ENCODE measurements around the gene TRPM6. TPM values are rescaled to one million over a fixed set of nuclear protein-coding genes. Genes with fewer than 3 reads are reported as not detected.
"Not testable (repeated sequence)": the region's sequence is repeated elsewhere in the genome, so short reads cannot be mapped to it uniquely, and the experiment has no call there.

The TRPM6 gene
- total RNA-seq, 3 donors from 2014 or later, result 39.3 to 125 (median 45.9) TPM

- no peaks in the 10 kb centered on the region for H3K9me3 ChIP-seq
- H3K4me3 ChIP-seq, result no peak overlapping the region
- ATAC-seq (no peak), DNase-seq (no peak)
- no peaks in the 10 kb centered on the region for H3K36me3 ChIP-seq (ENCODE audit: low read depth)
- H3K4me1 ChIP-seq (ENCODE audit: low read depth), result peaks cover 3% of the 10 kb centered on the region
- TF ChIP-seq CTCF (IDR thresholded peaks at IDR 0.05), result no peak
- intact Hi-C loops (cut with DNase I, micrococcal nuclease), result no loop called here
Measured at GRCh38 chr9:74855072-74855471, 32.6 kb downstream of the TRPM6 start.

GRCh38 chr9:74853024-74853423 is 34.7 kb downstream of the TRPM6 start:
- H3K4me1 ChIP-seq (ENCODE audit: low read depth); DNase-seq; H3K9me3 ChIP-seq; H3K4me3 ChIP-seq; ATAC-seq; H3K36me3 ChIP-seq (ENCODE audit: low read depth); intact Hi-C loops (cut with DNase I, micrococcal nuclease): not testable (repeated sequence)

DNA sequence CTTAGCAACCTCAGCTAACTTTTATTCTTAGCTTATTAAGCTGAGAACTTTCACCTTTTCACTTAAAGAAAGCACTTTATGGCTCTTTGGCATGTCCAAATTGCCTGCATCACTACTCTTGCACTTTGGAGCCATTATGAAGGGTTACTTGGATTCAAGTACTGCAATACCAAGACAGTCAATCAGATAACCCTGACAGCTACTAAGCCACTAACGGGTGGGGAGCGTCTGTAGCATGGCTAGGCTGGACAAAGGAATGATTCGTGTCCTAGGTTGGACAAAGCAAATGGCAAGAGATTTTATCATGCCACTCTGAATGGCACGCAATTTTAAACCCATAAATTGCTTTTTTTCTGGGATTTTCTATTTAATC is 39.6 kb downstream of the TRPM6 start:
- intact Hi-C loops (cut with DNase I, micrococcal nuclease), result no loop called here
- Histone ChIP-seq H3K4me3 (no peak overlapping the region), H3K9me3 (no peaks in the 10 kb centered on the region), H3K36me3 (ENCODE audit: low read depth) (no peaks in the 10 kb centered on the region), H3K4me1 (ENCODE audit: low read depth) (no peaks in the 10 kb centered on the region)
- no peak for TF ChIP-seq CTCF (IDR thresholded peaks at IDR 0.05)
- peak in 1 of 3 donors; percentile 64 for DNase-seq
- ATAC-seq, result peak; percentile 99

- intact Hi-C loops (cut with DNase I, micrococcal nuclease), result no loop called here
- ATAC-seq, result no peak
- no peak for TF ChIP-seq CTCF (IDR thresholded peaks at IDR 0.05)
- Histone ChIP-seq H3K4me3 (no peak overlapping the region), H3K36me3 (ENCODE audit: low read depth) (no peaks in the 10 kb centered on the region), H3K9me3 (no peaks in the 10 kb centered on the region), H3K4me1 (ENCODE audit: low read depth) (no peaks in the 10 kb centered on the region)
- no peak for DNase-seq
Measured at GRCh38 chr9:74847478-74848152, 40.1 kb downstream of the TRPM6 start.

DNA sequence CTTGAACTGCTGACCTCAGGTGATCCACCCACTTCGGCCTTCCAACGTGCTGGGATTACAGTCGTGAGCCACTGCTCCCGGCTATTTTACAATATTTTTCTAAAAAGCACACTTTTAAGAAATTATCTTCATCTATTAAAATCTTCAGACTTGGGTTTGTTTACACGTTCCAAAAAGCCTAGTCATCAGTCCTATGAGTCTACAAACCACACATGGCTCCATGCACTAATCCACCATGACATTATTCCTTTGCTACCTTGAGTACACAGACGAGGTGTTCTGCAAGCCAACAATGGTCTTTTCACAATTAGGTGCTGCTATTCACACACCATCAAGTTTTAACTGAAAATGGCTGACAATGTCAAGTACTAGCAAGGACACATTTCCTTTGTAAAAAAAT is 41.0 kb downstream of the TRPM6 start:
- no peak for TF ChIP-seq CTCF (IDR thresholded peaks at IDR 0.05)
- DNase-seq (no peak), ATAC-seq (no peak)
- H3K4me1 ChIP-seq (ENCODE audit: low read depth), result no peaks in the 10 kb centered on the region
- intact Hi-C loops (cut with DNase I, micrococcal nuclease), result no loop called here
- no peak overlapping the region for H3K4me3 ChIP-seq
- no peaks in the 10 kb centered on the region for H3K9me3 ChIP-seq
- H3K36me3 ChIP-seq (ENCODE audit: low read depth), result no peaks in the 10 kb centered on the region

DNA sequence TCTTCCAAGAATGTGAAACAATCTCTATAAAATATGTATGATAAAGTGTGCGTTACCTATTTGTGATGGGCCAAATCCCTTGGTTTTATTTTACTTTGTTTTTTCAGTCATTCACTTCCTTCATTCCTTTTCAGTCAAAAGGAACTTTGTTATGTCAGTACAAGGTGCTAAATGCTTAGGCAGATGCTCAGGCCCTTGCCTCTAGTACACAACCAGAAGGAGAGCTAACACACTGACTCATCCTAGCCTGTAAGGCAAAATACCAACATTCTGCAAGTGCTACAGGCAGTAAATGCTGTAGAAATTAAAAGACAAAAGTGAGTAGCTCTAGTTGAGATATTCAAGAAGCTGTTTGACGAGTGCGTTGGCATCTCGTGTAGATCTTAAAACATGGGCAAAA is 49.4 kb downstream of the TRPM6 start:
- DNase-seq (peak in 1 of 3 donors; percentile 24), ATAC-seq (peak; percentile 97)
- intact Hi-C loops (cut with DNase I, micrococcal nuclease), result no loop called here
- Histone ChIP-seq H3K36me3 (ENCODE audit: low read depth) (no peaks in the 10 kb centered on the region), H3K9me3 (no peaks in the 10 kb centered on the region), H3K4me1 (ENCODE audit: low read depth) (peaks cover 3% of the 10 kb centered on the region), H3K4me3 (no peak overlapping the region)
- TF ChIP-seq CTCF (IDR thresholded peaks at IDR 0.05), result no peak

All from mucosa of descending colon (tissue), 3 donors.